Measurements from ENCODE around the gene TSPAN16. TPM values are rescaled to one million over a fixed set of nuclear protein-coding genes. Genes with fewer than 3 reads are reported as not detected.
"Not testable (repeated sequence)": the region's sequence is repeated elsewhere in the genome, so short reads cannot be mapped to it uniquely, and the experiment has no call there.

The TSPAN16 gene
- total RNA-seq, 1 experiment from 2014 or later: not detected

DNA sequence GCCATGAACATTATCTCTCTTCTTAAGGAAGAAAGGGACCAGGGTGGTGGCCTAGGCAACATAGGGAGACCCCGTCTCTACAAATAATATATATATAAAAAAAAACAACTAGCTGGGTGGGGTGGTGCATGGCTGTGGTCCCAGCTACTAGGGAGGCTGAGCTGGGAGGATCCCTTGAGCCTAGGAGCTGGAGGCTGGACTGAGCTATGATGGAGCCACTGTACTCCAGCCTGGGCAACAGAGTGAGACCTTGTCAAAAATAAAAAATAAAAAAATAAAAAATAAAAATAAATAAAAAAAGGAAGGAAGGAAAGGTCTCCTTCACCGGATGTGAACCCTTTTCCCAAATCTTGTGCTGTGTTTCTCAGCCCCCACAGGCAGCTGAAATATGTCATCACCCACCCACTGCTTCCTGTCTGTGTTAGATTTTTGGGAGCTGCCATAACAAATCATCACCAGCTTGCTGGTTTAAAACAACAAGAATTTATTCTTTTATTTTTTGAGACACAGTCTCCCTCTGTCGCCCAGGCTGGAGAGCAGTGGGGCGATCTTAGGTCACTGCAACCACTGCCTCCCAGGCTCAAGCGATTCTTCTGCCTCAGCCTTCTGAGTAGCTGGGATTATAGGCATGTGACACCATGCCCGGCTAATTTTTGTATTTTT, 9.5 kb upstream of the TSPAN16 start:
- Histone ChIP-seq H3K36me3 (replicated peaks; ENCODE audit: control insufficient read depth, insufficient read depth, low read length) (no peaks in the 10 kb centered on the region), H3K4me3 (ENCODE audit: insufficient read depth, low read depth, low read length) (no peak overlapping the region), H3K27me3 (ENCODE audit: control insufficient read depth, insufficient read depth, low read length) (no peaks in the 10 kb centered on the region)
- DNase-seq: no peak

DNA sequence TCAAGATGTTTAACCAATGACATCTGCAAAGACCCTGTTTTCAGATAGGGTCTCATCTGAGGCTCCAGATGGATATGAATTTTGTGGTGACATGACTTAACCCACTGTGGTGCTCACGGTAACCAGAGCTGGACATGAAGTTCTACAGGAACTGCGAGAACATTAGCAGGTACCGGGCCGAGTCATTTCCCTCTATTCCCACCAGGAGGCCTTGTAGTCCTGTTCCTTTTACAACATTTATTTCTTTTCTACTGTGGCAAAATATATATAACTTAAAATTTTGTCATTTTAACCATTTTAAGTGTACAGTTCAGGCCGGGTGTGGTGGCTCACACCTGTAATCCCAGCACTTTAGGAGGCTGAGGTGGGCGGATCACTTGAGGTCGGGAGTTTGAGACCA, 7.6 kb upstream of the TSPAN16 start:
- peak; percentile 53 for DNase-seq
- no peaks in the 10 kb centered on the region for H3K27me3 ChIP-seq (ENCODE audit: control insufficient read depth, insufficient read depth, low read length)
- H3K4me3 ChIP-seq (ENCODE audit: insufficient read depth, low read depth, low read length): no peak overlapping the region
- no peaks in the 10 kb centered on the region for H3K36me3 ChIP-seq (replicated peaks; ENCODE audit: control insufficient read depth, insufficient read depth, low read length)

DNA sequence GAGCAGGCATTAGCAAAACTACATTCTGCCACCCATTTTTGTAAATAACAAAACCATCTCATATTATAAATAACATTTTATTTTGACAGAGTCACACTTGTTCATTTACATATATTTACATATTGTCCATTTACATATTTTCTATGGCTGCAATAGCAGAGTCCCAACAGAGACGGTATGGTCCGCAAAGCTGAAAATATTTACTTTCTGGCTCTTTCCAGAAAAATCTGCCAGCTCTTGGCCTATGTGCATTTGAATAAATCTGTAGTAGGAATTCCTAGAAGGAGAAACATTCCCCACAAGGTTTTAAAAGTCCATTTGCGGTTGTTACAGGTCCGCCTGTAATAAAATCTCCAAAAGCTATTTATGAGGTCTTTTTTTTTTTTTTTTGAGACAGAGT, 5.7 kb upstream of the TSPAN16 start:
- H3K4me3 ChIP-seq (ENCODE audit: insufficient read depth, low read depth, low read length): no peak overlapping the region

DNA sequence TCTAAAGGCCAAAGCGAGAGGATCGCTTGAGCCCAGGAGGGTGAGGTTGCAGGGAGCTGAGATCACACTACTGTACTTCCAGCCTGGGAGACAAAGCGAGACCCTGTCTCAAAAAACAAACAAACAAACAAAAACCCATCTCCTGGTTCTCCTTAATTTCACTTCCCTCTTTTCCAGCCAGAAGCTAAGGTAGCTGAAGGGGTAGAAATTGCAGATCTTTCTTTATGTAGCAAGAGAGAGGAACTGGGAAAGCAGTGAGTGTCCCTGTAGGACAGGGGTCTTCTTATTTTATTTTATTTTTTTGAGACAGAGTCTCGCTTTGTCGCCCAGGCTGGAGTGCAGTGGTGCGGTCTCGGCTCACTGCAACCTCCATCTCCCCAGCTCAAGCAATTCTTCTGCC, 4.5 kb upstream of the TSPAN16 start:
- Histone ChIP-seq H3K36me3 (replicated peaks; ENCODE audit: control insufficient read depth, insufficient read depth, low read length) (no peaks in the 10 kb centered on the region), H3K4me3 (ENCODE audit: insufficient read depth, low read depth, low read length) (no peak overlapping the region), H3K27me3 (ENCODE audit: control insufficient read depth, insufficient read depth, low read length) (no peaks in the 10 kb centered on the region)
- no peak for DNase-seq

More for the DNA sequence above, 5.7 kb upstream of the TSPAN16 start:
- H3K36me3 ChIP-seq (replicated peaks; ENCODE audit: control insufficient read depth, insufficient read depth, low read length): no peaks in the 10 kb centered on the region
- DNase-seq: no peak
- H3K27me3 ChIP-seq (ENCODE audit: control insufficient read depth, insufficient read depth, low read length): no peaks in the 10 kb centered on the region

DNA sequence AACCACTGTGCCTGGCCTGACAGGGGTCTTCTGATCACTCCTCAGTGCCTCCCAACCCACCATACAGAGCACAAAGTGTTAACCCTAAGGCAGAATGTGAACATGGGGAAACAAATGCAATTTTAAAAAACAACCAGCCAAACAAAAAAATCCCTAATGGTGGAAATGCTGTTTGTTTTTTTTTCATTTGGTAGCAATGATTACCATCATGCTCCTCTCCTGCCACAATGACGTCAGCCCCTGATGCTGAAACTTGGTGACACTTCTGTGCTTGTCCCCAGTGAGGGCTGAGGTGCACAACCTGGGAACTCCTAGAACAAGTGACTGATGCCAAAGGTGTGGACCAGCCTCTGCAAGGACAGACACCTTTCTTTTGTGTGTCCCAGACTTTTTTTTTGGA, 4.0 kb upstream of the TSPAN16 start:
- no peak overlapping the region for H3K4me3 ChIP-seq (ENCODE audit: insufficient read depth, low read depth, low read length)
- no peaks in the 10 kb centered on the region for H3K27me3 ChIP-seq (ENCODE audit: control insufficient read depth, insufficient read depth, low read length)
- no peaks in the 10 kb centered on the region for H3K36me3 ChIP-seq (replicated peaks; ENCODE audit: control insufficient read depth, insufficient read depth, low read length)
- no peak for DNase-seq

DNA sequence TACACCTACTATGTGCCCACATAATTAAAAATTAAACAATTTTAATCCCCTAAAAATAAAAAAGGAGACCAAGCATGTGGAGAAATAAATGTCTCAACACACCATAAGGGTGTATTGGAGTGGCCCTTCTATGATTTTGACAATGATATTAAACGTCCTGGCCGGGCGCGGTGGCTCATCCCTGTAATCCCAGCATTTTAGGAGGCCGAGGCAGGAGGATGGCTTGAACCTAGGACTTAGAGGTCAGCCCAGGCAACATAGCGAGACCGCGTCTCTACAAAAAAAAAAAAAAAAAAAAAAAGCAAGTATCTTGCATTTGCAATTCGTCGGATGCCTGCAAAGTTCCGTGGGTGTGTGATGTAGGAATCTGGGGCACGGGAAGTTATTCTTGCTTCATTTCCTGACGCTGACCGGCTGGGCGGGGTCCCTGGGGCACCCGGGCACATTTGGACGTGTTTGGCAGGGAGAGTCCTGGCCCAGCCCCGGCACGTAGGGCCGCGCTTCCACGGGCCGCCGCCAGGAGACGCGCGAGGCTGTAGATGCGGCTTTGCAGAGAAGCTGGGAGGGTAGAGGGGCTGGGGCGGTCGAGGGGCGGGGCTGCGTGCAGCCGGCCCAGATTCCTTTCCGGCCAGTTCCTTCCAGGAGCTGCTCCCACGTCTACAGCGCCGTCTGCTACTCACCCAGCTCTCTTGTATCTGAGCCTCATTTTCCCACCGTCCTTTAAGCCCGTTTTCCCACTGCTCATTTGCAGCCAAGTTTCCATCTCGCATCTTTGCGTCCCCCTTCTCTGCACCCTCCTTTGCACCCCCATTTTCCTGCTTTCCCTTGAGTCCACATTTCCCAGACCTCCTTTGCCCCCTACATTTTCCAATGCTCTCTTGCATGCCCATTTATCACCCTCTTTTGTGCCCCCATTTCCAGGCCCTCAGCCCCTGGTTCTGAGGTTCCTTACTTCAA, 2.2 kb upstream of the TSPAN16 start:
- Histone ChIP-seq H3K4me3 (ENCODE audit: insufficient read depth, low read depth, low read length) (peak overlapping the region; percentile 6; the same call in 1 of the 2 replicates), H3K27me3 (ENCODE audit: control insufficient read depth, insufficient read depth, low read length) (no peaks in the 10 kb centered on the region), H3K36me3 (replicated peaks; ENCODE audit: control insufficient read depth, insufficient read depth, low read length) (no peaks in the 10 kb centered on the region)
- peak; percentile 99 for DNase-seq

DNA sequence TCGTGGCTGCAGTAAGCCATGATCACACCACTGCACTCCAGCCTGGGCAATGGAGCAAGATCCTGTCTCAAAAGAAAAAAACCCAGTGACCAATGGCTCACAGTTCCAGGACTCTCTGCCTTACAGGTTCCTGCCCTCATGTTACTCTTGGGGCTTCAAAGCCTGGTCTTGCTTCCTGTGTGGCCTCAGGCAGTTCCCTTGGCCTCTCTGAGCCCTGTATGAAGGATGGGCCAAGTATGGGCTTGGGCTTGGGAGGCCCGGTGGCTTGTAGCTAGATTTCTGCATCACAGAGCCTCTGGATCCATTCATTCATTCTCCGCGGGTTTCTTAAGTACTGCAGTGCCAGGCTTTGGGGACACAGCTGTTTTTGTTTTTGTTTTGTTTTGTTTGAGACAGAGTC, 780 bp upstream of the TSPAN16 start:
- no peak overlapping the region for H3K4me3 ChIP-seq (ENCODE audit: insufficient read depth, low read depth, low read length)
- H3K27me3 ChIP-seq (ENCODE audit: control insufficient read depth, insufficient read depth, low read length): no peaks in the 10 kb centered on the region
- DNase-seq: no peak
- no peaks in the 10 kb centered on the region for H3K36me3 ChIP-seq (replicated peaks; ENCODE audit: control insufficient read depth, insufficient read depth, low read length)

DNA sequence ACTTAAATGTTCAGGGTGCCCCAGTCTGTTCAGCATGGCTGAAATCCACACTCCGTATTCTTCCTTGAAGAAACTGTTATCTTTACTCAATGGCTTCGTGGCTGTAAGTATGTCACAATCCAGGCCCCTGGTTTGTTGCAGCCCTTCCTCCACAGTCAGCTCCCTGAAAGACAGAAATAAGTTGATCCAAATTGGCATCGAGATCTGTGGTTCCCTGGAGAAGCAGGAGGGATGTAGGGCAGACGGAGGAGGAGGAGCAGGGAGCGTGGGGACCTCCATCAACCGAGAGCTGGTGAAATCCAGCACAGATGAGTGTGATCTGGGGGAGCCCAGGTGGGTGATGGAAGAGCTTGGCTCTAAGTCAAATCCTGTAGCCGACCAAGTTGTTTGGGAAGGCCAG, 304 bp downstream of the TSPAN16 start:
- H3K27me3 ChIP-seq (ENCODE audit: control insufficient read depth, insufficient read depth, low read length): no peaks in the 10 kb centered on the region
- no peaks in the 10 kb centered on the region for H3K36me3 ChIP-seq (replicated peaks; ENCODE audit: control insufficient read depth, insufficient read depth, low read length)
- no peak overlapping the region for H3K4me3 ChIP-seq (ENCODE audit: insufficient read depth, low read depth, low read length)
- DNase-seq: no peak

DNA sequence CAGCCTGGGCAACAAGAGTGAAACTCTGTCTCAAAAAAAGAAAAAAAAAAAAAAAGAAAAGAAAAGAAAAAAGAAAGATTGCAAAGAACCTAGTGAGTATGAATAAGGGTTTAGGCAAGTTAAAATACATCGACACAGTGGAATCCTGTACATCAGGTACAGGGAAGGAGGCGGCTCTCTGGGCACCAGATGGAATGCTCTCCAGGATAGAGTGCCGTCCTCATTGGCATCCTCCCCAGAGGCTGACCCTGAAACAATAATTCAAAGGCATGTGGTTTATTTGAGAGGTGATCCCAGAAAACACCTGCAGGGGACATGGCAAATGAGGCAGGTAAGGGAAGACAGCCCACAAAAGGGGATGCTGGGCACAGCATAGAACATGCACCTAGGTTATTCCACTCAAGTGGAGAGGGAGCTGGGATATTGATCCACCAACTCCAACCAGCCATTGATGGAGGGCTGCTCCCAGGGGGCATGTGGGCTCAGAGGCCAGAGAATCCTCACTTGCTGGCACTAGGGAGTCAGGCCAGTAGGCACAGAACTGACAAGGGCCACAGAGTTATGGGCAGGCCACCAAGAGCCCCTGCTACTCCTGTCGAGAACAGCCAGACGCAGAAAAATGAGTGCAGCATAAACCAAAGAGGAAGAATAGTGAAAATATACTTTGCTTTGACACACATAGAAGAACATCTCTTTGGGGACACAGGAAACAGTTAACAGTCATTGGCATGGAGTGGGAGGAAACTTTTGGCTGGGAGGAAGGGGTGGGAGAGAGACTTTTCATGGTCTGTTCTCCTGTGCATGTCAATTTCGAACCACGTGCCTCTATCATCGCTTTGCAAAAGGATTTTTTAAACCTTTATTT, 4.2 kb downstream of the TSPAN16 start:
- Histone ChIP-seq H3K27me3 (ENCODE audit: control insufficient read depth, insufficient read depth, low read length) (no peaks in the 10 kb centered on the region), H3K4me3 (ENCODE audit: insufficient read depth, low read depth, low read length) (no peak overlapping the region), H3K36me3 (replicated peaks; ENCODE audit: control insufficient read depth, insufficient read depth, low read length) (no peaks in the 10 kb centered on the region)
- no peak for DNase-seq

DNA sequence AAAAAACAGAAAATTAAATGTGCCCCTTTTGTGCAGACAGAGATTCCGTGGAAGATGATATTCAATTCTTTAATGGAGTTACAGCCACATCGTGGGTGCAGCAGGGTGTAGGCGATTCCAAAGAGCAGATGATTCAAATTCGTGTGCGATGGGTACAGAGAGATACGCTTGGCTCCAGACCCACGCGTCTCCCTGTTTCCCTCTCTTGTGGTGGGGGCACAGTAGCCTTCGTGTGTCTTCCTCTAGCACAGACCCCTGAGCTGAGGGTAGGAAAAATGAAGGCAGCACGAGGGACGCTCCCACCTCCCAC, 4.8 kb downstream of the TSPAN16 start:
- no peak for DNase-seq
- no peak overlapping the region for H3K4me3 ChIP-seq (ENCODE audit: insufficient read depth, low read depth, low read length)

DNA sequence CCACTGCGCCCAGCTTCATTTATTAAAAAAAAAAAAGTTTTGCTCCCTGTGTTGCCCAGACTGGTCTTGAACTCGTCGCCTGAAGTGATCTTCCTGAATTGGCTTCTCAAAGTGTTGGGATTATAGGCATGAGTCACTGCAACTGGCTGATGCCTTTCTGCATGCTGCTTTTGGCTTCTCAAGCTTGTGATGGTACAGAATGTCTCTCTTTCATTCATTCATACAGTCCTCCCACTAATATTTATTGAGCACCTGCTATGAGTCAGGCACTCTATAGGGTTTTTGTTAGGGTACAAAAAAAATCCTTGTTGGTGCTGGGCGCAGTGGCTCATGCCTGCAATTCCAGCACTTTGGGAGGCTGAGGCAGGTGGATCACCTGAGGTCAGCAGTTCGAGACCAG, 9.0 kb downstream of the TSPAN16 start:
- no peak for DNase-seq
- no peaks in the 10 kb centered on the region for H3K27me3 ChIP-seq (ENCODE audit: control insufficient read depth, insufficient read depth, low read length)
- no peak overlapping the region for H3K4me3 ChIP-seq (ENCODE audit: insufficient read depth, low read depth, low read length)
- H3K36me3 ChIP-seq (replicated peaks; ENCODE audit: control insufficient read depth, insufficient read depth, low read length): no peaks in the 10 kb centered on the region

More for the DNA sequence above, 4.8 kb downstream of the TSPAN16 start:
- H3K36me3 ChIP-seq (replicated peaks; ENCODE audit: control insufficient read depth, insufficient read depth, low read length): no peaks in the 10 kb centered on the region
- no peaks in the 10 kb centered on the region for H3K27me3 ChIP-seq (ENCODE audit: control insufficient read depth, insufficient read depth, low read length)

DNA sequence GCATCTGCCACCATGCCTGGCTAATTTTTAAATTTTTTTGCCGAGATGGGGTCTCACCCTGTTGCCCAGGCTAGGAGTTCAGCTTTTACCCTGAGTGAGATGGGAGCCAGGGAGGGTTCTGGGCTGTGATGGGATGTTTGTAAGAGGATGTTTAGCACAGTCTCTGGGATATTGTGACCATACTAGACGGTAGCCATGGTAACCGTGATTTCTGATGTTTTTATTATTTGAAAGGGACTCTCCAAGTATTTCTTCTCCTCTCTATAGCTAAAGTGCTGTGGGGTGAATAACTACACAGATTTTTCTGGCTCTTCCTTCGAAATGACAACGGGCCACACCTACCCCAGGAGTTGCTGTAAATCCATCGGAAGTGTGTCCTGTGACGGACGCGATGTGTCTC, 10.4 kb downstream of the TSPAN16 start:
- Histone ChIP-seq H3K36me3 (replicated peaks; ENCODE audit: control insufficient read depth, insufficient read depth, low read length) (no peaks in the 10 kb centered on the region), H3K4me3 (ENCODE audit: insufficient read depth, low read depth, low read length) (no peak overlapping the region), H3K27me3 (ENCODE audit: control insufficient read depth, insufficient read depth, low read length) (no peaks in the 10 kb centered on the region)
- DNase-seq: no peak

DNA sequence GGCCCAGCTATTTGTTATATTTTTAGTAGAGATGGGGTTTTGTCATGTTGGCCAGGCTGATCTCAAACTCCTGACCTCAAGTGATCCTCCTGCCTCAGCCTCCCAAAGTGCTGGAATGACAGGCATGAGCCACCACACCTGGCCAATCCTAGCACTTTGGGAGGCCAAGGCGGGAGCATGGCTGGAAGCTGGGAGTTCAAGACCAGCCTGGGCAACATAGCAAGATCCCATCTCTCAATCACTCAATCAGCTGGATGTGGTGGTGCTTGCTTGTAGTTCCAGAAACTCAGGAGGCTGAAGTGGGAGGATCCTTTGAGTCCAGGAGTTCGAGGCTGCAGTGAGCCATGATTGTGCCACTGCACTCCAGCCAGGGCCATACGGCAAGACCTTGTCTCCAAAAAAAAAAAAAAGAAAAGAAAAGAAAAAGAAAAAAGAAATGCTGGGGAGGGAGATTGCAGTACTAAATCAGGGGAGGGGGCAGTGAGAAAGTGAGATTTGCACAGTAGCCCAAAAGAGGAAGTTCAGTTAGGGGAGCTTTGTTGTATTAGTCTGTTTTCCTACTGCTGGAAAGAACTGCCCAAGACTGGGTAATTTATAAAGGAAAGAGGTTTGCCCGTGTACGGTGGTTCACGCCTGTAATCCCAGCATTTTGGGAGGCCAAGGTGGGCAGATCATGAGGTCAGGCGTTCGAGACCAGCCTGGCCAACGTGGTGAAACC, 24.5 kb downstream of the TSPAN16 start:
- DNase-seq; H3K27me3 ChIP-seq (ENCODE audit: control insufficient read depth, insufficient read depth, low read length); H3K36me3 ChIP-seq (replicated peaks; ENCODE audit: control insufficient read depth, insufficient read depth, low read length); H3K4me3 ChIP-seq (ENCODE audit: insufficient read depth, low read depth, low read length): not testable (repeated sequence)
